ENCODE measurements around the gene COX14. TPM values are rescaled to one million over a fixed set of nuclear protein-coding genes. Genes with fewer than 3 reads are reported as not detected.
"Not testable (repeated sequence)": the region's sequence is repeated elsewhere in the genome, so short reads cannot be mapped to it uniquely, and the experiment has no call there.

Gene COX14
- total RNA-seq, 1 donor from 2014 or later = 52.1 TPM

- peaks cover 7% of the 10 kb centered on the region for H3K36me3 ChIP-seq (ENCODE audit: control insufficient read depth, insufficient read depth, low read length)
- FAIRE-seq = no peak
These were observed 33.4 kb downstream of the COX14 start for GRCh38 chr12:50145439-50145838.

GRCh38 chr12:50147281-50147680 is 35.2 kb downstream of the COX14 start:
- H3K36me3 ChIP-seq (ENCODE audit: control insufficient read depth, insufficient read depth, low read length) = peaks cover 4% of the 10 kb centered on the region
- TF ChIP-seq CTCF (IDR thresholded peaks at IDR 0.05; ENCODE audit: insufficient read depth, low read length, severe bottlenecking) = no peak
- DNase-seq (ENCODE audit: low read depth) = no peak
- no peak for FAIRE-seq
- H3K4me3 ChIP-seq (ENCODE audit: low read depth, low read length) = no peak overlapping the region
- no peaks in the 10 kb centered on the region for H3K27me3 ChIP-seq (ENCODE audit: control insufficient read depth, insufficient read depth, low read length)

More at GRCh38 chr12:50145439-50145838, 33.4 kb downstream of the COX14 start:
- no peak for TF ChIP-seq CTCF (IDR thresholded peaks at IDR 0.05; ENCODE audit: insufficient read depth, low read length, severe bottlenecking)
- no peak for DNase-seq (ENCODE audit: low read depth)
- Histone ChIP-seq H3K27me3 (ENCODE audit: control insufficient read depth, insufficient read depth, low read length) (no peaks in the 10 kb centered on the region), H3K4me3 (ENCODE audit: low read depth, low read length) (no peak overlapping the region)

GRCh38 chr12:50148011-50148410 is 36.0 kb downstream of the COX14 start:
- not testable (repeated sequence) for H3K4me3 ChIP-seq (ENCODE audit: low read depth, low read length); FAIRE-seq; H3K36me3 ChIP-seq (ENCODE audit: control insufficient read depth, insufficient read depth, low read length); H3K27me3 ChIP-seq (ENCODE audit: control insufficient read depth, insufficient read depth, low read length); DNase-seq (ENCODE audit: low read depth)

GRCh38 chr12:50149311-50149710 is 37.3 kb downstream of the COX14 start:
- H3K4me3 ChIP-seq (ENCODE audit: low read depth, low read length) = no peak overlapping the region
- no peaks in the 10 kb centered on the region for H3K27me3 ChIP-seq (ENCODE audit: control insufficient read depth, insufficient read depth, low read length)
- FAIRE-seq (no peak), DNase-seq (ENCODE audit: low read depth) (no peak)
- TF ChIP-seq CTCF (IDR thresholded peaks at IDR 0.05; ENCODE audit: insufficient read depth, low read length, severe bottlenecking) = no peak
- peaks cover 1% of the 10 kb centered on the region for H3K36me3 ChIP-seq (ENCODE audit: control insufficient read depth, insufficient read depth, low read length)

- DNase-seq (ENCODE audit: low read depth) (peak; percentile 41), FAIRE-seq (no peak)
- no peak for TF ChIP-seq CTCF (IDR thresholded peaks at IDR 0.05; ENCODE audit: insufficient read depth, low read length, severe bottlenecking)
- Histone ChIP-seq H3K36me3 (ENCODE audit: control insufficient read depth, insufficient read depth, low read length) (peaks cover 1% of the 10 kb centered on the region), H3K4me3 (ENCODE audit: low read depth, low read length) (no peak overlapping the region), H3K27me3 (ENCODE audit: control insufficient read depth, insufficient read depth, low read length) (no peaks in the 10 kb centered on the region)
These were observed 39.1 kb downstream of the COX14 start for GRCh38 chr12:50151047-50151687.

GRCh38 chr12:50154947-50155346 is 42.9 kb downstream of the COX14 start:
- H3K27me3 ChIP-seq (ENCODE audit: control insufficient read depth, insufficient read depth, low read length); FAIRE-seq; H3K4me3 ChIP-seq (ENCODE audit: low read depth, low read length); DNase-seq (ENCODE audit: low read depth); H3K36me3 ChIP-seq (ENCODE audit: control insufficient read depth, insufficient read depth, low read length): not testable (repeated sequence)

GRCh38 chr12:50156641-50157040 is 44.6 kb downstream of the COX14 start:
- Histone ChIP-seq H3K36me3 (ENCODE audit: control insufficient read depth, insufficient read depth, low read length) (peaks cover 1% of the 10 kb centered on the region), H3K4me3 (ENCODE audit: low read depth, low read length) (no peak overlapping the region), H3K27me3 (ENCODE audit: control insufficient read depth, insufficient read depth, low read length) (no peaks in the 10 kb centered on the region)
- FAIRE-seq (no peak), DNase-seq (ENCODE audit: low read depth) (no peak)
- no peak for TF ChIP-seq CTCF (IDR thresholded peaks at IDR 0.05; ENCODE audit: insufficient read depth, low read length, severe bottlenecking)
